ENCODE data around the gene RNF213. TPM values are rescaled to one million over a fixed set of nuclear protein-coding genes. Genes with fewer than 3 reads are reported as not detected.

RNF213 gene
- polyA plus RNA-seq, 1 donor (not counting 4 experiments of a cell fraction or from before 2014, with no cell fraction given): 24.4 TPM

DNA sequence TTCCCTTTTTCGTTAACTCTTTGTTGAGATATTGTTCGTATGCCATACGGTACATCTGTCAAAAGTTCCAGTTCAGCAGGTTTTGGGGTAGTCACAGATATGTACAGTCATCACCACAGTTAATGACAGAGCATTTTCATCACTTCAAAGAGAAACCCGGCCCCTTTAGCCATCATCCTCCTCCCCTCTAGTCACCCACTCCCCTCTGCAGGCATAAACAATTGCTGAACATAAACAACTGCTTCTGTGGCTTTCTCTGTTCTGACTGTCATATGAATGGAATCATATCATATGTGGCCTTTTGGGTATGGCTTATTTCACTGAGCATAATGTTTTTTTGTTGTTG is 59.3 kb downstream of the RNF213 start:
- no peak overlapping the region for H3K27ac ChIP-seq (ENCODE audit: control insufficient read depth, insufficient read depth, low read length)
- no peaks in the 10 kb centered on the region for H3K4me1 ChIP-seq (ENCODE audit: control insufficient read depth, extremely low read depth, insufficient read depth, low read length)
- no peaks in the 10 kb centered on the region for H3K27me3 ChIP-seq (ENCODE audit: control insufficient read depth, extremely low read depth, insufficient read depth, low read length)
- H3K36me3 ChIP-seq (ENCODE audit: control insufficient read depth in 2 of 2, extremely low read depth in 1 of 2, insufficient read depth in 2 of 2, low read length in 2 of 2): peaks cover 18 to 25% of the 10 kb centered on the region in 2 experiments
- H2AFZ ChIP-seq (ENCODE audit: control insufficient read depth, low read length): no peak overlapping the region
- no peaks in the 10 kb centered on the region for H3K9me1 ChIP-seq (ENCODE audit: control insufficient read depth, extremely low read depth, insufficient read depth, low read length)
- H3K4me3 ChIP-seq (ENCODE audit: control insufficient read depth in 2 of 3, extremely low read depth in 1 of 3, insufficient read depth in 2 of 3, low read depth in 1 of 3, low read length in 3 of 3): no peak overlapping the region
- TF ChIP-seq EZH2 (IDR thresholded peaks at IDR 0.05; ENCODE audit: low read length): no peak
- dilution Hi-C loops (cut with MboI; ENCODE audit: extremely low pct_ligation_motif_present, low sequenced_read_pairs): no loop called here
- H3K79me2 ChIP-seq (ENCODE audit: control insufficient read depth, insufficient read depth, low read length): no peaks in the 10 kb centered on the region
- H3K9ac ChIP-seq (ENCODE audit: control insufficient read depth, extremely low read depth, insufficient read depth, low read length): no peak overlapping the region
- FAIRE-seq (no peak), DNase-seq (ENCODE audit: low read depth, low spot score) (no peak)
- no peaks in the 10 kb centered on the region for H4K20me1 ChIP-seq (ENCODE audit: control insufficient read depth, extremely low read depth, insufficient read depth, low read length)
- H3K9me3 ChIP-seq (ENCODE audit: control insufficient read depth, low read depth, low read length): no peaks in the 10 kb centered on the region
- H3K4me2 ChIP-seq (ENCODE audit: control insufficient read depth, extremely low read depth, insufficient read depth, low read depth, low read length): no peak overlapping the region

GRCh38 chr17:80320496-80320895 is 59.8 kb downstream of the RNF213 start:
- Histone ChIP-seq H2AFZ (ENCODE audit: control insufficient read depth, low read length) (no peak overlapping the region), H3K9me1 (ENCODE audit: control insufficient read depth, extremely low read depth, insufficient read depth, low read length) (no peaks in the 10 kb centered on the region), H3K9me3 (ENCODE audit: control insufficient read depth, low read depth, low read length) (no peaks in the 10 kb centered on the region), H3K27me3 (ENCODE audit: control insufficient read depth, extremely low read depth, insufficient read depth, low read length) (no peaks in the 10 kb centered on the region), H4K20me1 (ENCODE audit: control insufficient read depth, extremely low read depth, insufficient read depth, low read length) (no peaks in the 10 kb centered on the region), H3K4me2 (ENCODE audit: control insufficient read depth, extremely low read depth, insufficient read depth, low read depth, low read length) (no peak overlapping the region), H3K4me1 (ENCODE audit: control insufficient read depth, extremely low read depth, insufficient read depth, low read length) (no peaks in the 10 kb centered on the region), H3K4me3 (ENCODE audit: control insufficient read depth in 2 of 3, extremely low read depth in 1 of 3, insufficient read depth in 2 of 3, low read depth in 1 of 3, low read length in 3 of 3) (no peak overlapping the region), H3K9ac (ENCODE audit: control insufficient read depth, extremely low read depth, insufficient read depth, low read length) (no peak overlapping the region), H3K27ac (ENCODE audit: control insufficient read depth, insufficient read depth, low read length) (no peak overlapping the region), H3K79me2 (ENCODE audit: control insufficient read depth, insufficient read depth, low read length) (no peaks in the 10 kb centered on the region), H3K36me3 (ENCODE audit: control insufficient read depth in 2 of 2, extremely low read depth in 1 of 2, insufficient read depth in 2 of 2, low read length in 2 of 2) (peaks cover 18 to 30% of the 10 kb centered on the region in 2 experiments)
- dilution Hi-C loops (cut with MboI; ENCODE audit: extremely low pct_ligation_motif_present, low sequenced_read_pairs): no loop called here
- DNase-seq (ENCODE audit: low read depth, low spot score) (no peak), FAIRE-seq (no peak)
- TF ChIP-seq, protein P1, sequence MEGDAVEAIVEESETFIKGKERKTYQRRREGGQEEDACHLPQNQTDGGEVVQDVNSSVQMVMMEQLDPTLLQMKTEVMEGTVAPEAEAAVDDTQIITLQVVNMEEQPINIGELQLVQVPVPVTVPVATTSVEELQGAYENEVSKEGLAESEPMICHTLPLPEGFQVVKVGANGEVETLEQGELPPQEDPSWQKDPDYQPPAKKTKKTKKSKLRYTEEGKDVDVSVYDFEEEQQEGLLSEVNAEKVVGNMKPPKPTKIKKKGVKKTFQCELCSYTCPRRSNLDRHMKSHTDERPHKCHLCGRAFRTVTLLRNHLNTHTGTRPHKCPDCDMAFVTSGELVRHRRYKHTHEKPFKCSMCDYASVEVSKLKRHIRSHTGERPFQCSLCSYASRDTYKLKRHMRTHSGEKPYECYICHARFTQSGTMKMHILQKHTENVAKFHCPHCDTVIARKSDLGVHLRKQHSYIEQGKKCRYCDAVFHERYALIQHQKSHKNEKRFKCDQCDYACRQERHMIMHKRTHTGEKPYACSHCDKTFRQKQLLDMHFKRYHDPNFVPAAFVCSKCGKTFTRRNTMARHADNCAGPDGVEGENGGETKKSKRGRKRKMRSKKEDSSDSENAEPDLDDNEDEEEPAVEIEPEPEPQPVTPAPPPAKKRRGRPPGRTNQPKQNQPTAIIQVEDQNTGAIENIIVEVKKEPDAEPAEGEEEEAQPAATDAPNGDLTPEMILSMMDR (optimal IDR thresholded peaks at IDR 0.05 in 1 of 3, IDR thresholded peaks at IDR 0.05 in 1 of 3, conservative IDR thresholded peaks at IDR 0.05 in 1 of 3; ENCODE audit: extremely low read depth in 1 of 3, insufficient read depth in 2 of 3, low read length in 3 of 3): no peak

- no peaks in the 10 kb centered on the region for H3K9me3 ChIP-seq (ENCODE audit: control insufficient read depth, low read depth, low read length)
- peaks cover 13 to 26% of the 10 kb centered on the region in 2 experiments for H3K36me3 ChIP-seq (ENCODE audit: control insufficient read depth in 2 of 2, extremely low read depth in 1 of 2, insufficient read depth in 2 of 2, low read length in 2 of 2)
- H3K4me1 ChIP-seq (ENCODE audit: control insufficient read depth, extremely low read depth, insufficient read depth, low read length): no peaks in the 10 kb centered on the region
- H3K27ac ChIP-seq (ENCODE audit: control insufficient read depth, insufficient read depth, low read length): no peak overlapping the region
- no peaks in the 10 kb centered on the region for H3K27me3 ChIP-seq (ENCODE audit: control insufficient read depth, extremely low read depth, insufficient read depth, low read length)
- H3K9me1 ChIP-seq (ENCODE audit: control insufficient read depth, extremely low read depth, insufficient read depth, low read length): no peaks in the 10 kb centered on the region
- H2AFZ ChIP-seq (ENCODE audit: control insufficient read depth, low read length): no peak overlapping the region
- FAIRE-seq (no peak), DNase-seq (ENCODE audit: low read depth, low spot score) (no peak)
- H3K79me2 ChIP-seq (ENCODE audit: control insufficient read depth, insufficient read depth, low read length): no peaks in the 10 kb centered on the region
- no peaks in the 10 kb centered on the region for H4K20me1 ChIP-seq (ENCODE audit: control insufficient read depth, extremely low read depth, insufficient read depth, low read length)
- dilution Hi-C loops (cut with MboI; ENCODE audit: extremely low pct_ligation_motif_present, low sequenced_read_pairs): no loop called here
- TF ChIP-seq, protein P1 (optimal IDR thresholded peaks at IDR 0.05 in 1 of 3, IDR thresholded peaks at IDR 0.05 in 1 of 3, conservative IDR thresholded peaks at IDR 0.05 in 1 of 3; ENCODE audit: extremely low read depth in 1 of 3, insufficient read depth in 2 of 3, low read length in 3 of 3): no peak
- no peak for TF ChIP-seq EZH2 (IDR thresholded peaks at IDR 0.05; ENCODE audit: low read length)
- H3K4me3 ChIP-seq (ENCODE audit: control insufficient read depth in 2 of 3, extremely low read depth in 1 of 3, insufficient read depth in 2 of 3, low read depth in 1 of 3, low read length in 3 of 3): no peak overlapping the region
- H3K4me2 ChIP-seq (ENCODE audit: control insufficient read depth, extremely low read depth, insufficient read depth, low read depth, low read length): no peak overlapping the region
- no peak overlapping the region for H3K9ac ChIP-seq (ENCODE audit: control insufficient read depth, extremely low read depth, insufficient read depth, low read length)
Observed at GRCh38 chr17:80322864-80323263, 62.2 kb downstream of the RNF213 start.

Data from keratinocyte (primary cell).